GM12874 (cell line): Measurements from ENCODE around the gene SMC1A.

ENCODE experiments used
- CTCF ChIP-seq: IDR thresholded peaks from 2 replicates; pipeline ENCODE4 v1.5.1; 2011; ENCODE audit warnings: low read depth, mild to moderate bottlenecking, control low read depth, low read length, moderate library complexity; ENCODE audit not compliant: insufficient read depth

SMC1A gene

GRCh38 chrX:53437206-53437605, 14.8 kb upstream of the SMC1A start:
- no peak for TF ChIP-seq CTCF

- peak; percentile 76 for TF ChIP-seq CTCF
These were observed 13.5 kb upstream of the SMC1A start for GRCh38 chrX:53435997-53436396.

GRCh38 chrX:53433651-53434639, 11.5 kb upstream of the SMC1A start, which contains the start of gene HSD17B10:
Gene HSD17B10 (minus strand): TSS chrX:53434370. CDS start chrX:53434345, 25 bp downstream.
- TF ChIP-seq CTCF = no peak

- no peak for TF ChIP-seq CTCF
These were observed 7.8 kb upstream of the SMC1A start for GRCh38 chrX:53430231-53430630.

GRCh38 chrX:53429755-53430154, 7.3 kb upstream of the SMC1A start:
- TF ChIP-seq CTCF = no peak

GRCh38 chrX:53422861-53423306, 430 bp upstream of the SMC1A start, which contains the start of gene RIBC1:
Gene RIBC1 (plus strand): TSS chrX:53422873. CDS start chrX:53426277, 3,404 bp downstream.
- TF ChIP-seq CTCF = no peak

- no peak for TF ChIP-seq CTCF
These were observed 725 bp downstream of the SMC1A start for GRCh38 chrX:53421772-53422085.
